Neural crest cell (in vitro differentiated cells): ENCODE results near the gene NXPH2. TPM values are rescaled to one million over a fixed set of nuclear protein-coding genes. Genes with fewer than 3 reads are reported as not detected.

Source experiments
- DNase-seq: peaks from one replicate; pipeline ENCODE4 v3.0.0; 2021; ENCODE audit warnings: low read depth, mixed read lengths, low spot score
- H3K27ac Mint-ChIP-seq: one replicate; pipeline ENCODE4 v1.8.0; 2021; ENCODE audit warnings: mild to moderate bottlenecking, mixed read lengths; ENCODE audit not compliant: unreplicated experiment
- H3K27me3 Mint-ChIP-seq: 2 replicates; pipeline ENCODE4 v1.8.0; 2021; ENCODE audit warnings: low read depth, mild to moderate bottlenecking, mixed read lengths
- H3K36me3 Mint-ChIP-seq: 2 replicates; pipeline ENCODE4 v1.8.0; 2021; ENCODE audit warnings: low read depth, mild to moderate bottlenecking, mixed read lengths
- H3K4me1 Mint-ChIP-seq: 2 replicates; pipeline ENCODE4 v1.8.0; 2021; ENCODE audit warnings: mixed read lengths
- H3K4me3 Mint-ChIP-seq: one replicate; pipeline ENCODE4 v1.8.0; 2021; ENCODE audit warnings: mild to moderate bottlenecking, mixed read lengths
- H3K9me3 Mint-ChIP-seq: 2 replicates; pipeline ENCODE4 v1.8.0; 2021; ENCODE audit warnings: mixed read lengths
- total RNA-seq: library from RNA; stranded (reverse); gene quantifications from 2 replicates; pipeline ENCODE4 v1.2.1, GENCODE V29; 2021
- TF ChIP-seq, protein P1 (sequence below): fragments of 200-600 bp; sonication (generic); conservative IDR thresholded peaks from 2 replicates; pipeline ENCODE4 v1.5.0; 2021; ENCODE audit warnings: antibody characterized with exemption, mild to moderate bottlenecking

The NXPH2 gene
- total RNA-seq, 1 donor from 2014 or later, result 3.6 TPM

DNA sequence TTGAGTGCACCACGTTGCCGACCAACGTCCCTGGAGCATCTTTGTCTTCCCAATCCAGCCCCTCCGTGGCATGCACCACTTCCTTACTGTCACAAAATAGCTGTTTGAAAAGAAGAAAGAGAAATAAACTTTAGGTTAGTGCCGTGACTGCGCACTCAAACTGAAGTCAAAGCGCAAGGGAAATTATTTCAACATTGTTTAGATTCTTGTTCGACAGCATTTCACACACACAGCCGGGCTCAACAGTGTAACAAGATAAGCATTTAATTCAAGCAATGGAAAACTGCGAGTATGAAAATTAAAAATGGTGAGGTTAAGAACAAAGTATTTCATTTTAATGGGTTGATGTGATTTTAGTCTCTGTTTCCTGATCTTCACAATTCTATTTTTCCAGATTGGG lies 108.6 kb downstream of the NXPH2 start:
- no peak for DNase-seq
- Mint-ChIP-seq H3K4me1 (no peaks in the 10 kb centered on the region), H3K4me3 (no peak overlapping the region), H3K27me3 (no peaks in the 10 kb centered on the region), H3K27ac (no peak overlapping the region), H3K9me3 (no peaks in the 10 kb centered on the region), H3K36me3 (no peaks in the 10 kb centered on the region)
- TF ChIP-seq, protein P1, sequence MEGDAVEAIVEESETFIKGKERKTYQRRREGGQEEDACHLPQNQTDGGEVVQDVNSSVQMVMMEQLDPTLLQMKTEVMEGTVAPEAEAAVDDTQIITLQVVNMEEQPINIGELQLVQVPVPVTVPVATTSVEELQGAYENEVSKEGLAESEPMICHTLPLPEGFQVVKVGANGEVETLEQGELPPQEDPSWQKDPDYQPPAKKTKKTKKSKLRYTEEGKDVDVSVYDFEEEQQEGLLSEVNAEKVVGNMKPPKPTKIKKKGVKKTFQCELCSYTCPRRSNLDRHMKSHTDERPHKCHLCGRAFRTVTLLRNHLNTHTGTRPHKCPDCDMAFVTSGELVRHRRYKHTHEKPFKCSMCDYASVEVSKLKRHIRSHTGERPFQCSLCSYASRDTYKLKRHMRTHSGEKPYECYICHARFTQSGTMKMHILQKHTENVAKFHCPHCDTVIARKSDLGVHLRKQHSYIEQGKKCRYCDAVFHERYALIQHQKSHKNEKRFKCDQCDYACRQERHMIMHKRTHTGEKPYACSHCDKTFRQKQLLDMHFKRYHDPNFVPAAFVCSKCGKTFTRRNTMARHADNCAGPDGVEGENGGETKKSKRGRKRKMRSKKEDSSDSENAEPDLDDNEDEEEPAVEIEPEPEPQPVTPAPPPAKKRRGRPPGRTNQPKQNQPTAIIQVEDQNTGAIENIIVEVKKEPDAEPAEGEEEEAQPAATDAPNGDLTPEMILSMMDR, result no peak

DNA sequence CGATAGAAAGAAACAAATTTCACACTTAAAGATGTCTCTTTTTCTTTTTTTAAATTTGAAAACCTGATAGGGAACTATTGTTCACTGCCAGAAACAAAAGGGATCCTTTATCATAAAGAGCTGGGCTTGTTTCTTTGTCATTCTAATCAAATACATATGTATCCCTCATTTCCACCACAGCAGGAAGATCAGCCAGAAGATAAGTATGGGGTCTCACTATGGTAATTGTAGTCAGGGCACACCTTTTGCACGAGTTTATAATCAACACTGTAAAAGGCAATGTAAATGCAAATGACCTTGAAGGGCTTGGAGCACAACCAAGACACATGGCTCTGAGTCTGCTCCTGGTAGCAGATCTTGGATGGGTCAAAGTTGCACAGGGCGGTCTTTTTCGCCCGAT lies 109.5 kb downstream of the NXPH2 start:
- TF ChIP-seq, protein P1, result no peak
- no peak for DNase-seq
- no peaks in the 10 kb centered on the region for H3K36me3 Mint-ChIP-seq
- H3K4me1 Mint-ChIP-seq, result no peaks in the 10 kb centered on the region
- H3K4me3 Mint-ChIP-seq, result no peak overlapping the region
- no peaks in the 10 kb centered on the region for H3K27me3 Mint-ChIP-seq
- no peak overlapping the region for H3K27ac Mint-ChIP-seq
- H3K9me3 Mint-ChIP-seq, result no peaks in the 10 kb centered on the region

- no peaks in the 10 kb centered on the region for H3K36me3 Mint-ChIP-seq
- H3K4me3 Mint-ChIP-seq, result no peak overlapping the region
- TF ChIP-seq, protein P1, result no peak
- H3K9me3 Mint-ChIP-seq, result no peaks in the 10 kb centered on the region
- no peak for DNase-seq
- peaks cover 1% of the 10 kb centered on the region for H3K4me1 Mint-ChIP-seq
- no peaks in the 10 kb centered on the region for H3K27me3 Mint-ChIP-seq
- no peak overlapping the region for H3K27ac Mint-ChIP-seq
Measured at GRCh38 chr2:138665937-138666336, 114.3 kb downstream of the NXPH2 start.

DNA sequence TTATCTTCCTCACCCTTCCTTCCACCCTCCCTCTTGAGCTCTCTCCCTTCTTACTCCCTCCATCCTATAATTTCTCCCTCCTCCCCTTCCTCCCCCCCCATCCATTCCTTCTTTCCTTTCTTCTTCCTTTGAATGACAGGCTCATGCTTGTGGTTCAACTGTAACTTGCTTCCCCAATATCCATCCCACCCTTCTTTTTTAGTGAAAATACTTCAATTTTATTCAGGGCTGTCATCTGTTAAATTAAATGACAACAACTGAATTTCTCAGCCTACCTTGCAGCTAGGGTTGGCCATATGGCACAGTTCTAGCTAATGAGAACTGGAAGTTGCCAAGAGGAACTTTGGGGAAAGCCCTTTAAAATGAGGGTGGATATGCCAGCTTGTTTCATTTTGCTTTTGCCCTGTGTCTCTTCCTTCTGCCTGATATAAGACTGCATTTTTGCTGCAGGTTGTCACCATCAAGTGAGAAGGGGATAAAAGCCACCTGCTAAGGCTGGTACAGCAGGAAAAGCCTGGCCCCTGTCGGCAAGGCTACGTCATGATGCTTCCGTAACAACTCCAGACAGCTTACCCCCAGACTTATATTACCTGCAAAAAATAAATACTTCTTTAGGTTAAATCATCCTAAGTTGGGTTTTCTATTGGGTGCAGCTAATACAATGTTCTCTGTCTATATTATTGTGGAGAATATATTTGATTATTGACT lies 121.8 kb downstream of the NXPH2 start:
- Mint-ChIP-seq H3K27ac (no peak overlapping the region), H3K9me3 (peaks cover 2% of the 10 kb centered on the region), H3K36me3 (no peaks in the 10 kb centered on the region), H3K4me1 (peaks cover 4% of the 10 kb centered on the region), H3K27me3 (no peaks in the 10 kb centered on the region), H3K4me3 (no peak overlapping the region)
- no peak for DNase-seq
- TF ChIP-seq, protein P1, result no peak

DNA sequence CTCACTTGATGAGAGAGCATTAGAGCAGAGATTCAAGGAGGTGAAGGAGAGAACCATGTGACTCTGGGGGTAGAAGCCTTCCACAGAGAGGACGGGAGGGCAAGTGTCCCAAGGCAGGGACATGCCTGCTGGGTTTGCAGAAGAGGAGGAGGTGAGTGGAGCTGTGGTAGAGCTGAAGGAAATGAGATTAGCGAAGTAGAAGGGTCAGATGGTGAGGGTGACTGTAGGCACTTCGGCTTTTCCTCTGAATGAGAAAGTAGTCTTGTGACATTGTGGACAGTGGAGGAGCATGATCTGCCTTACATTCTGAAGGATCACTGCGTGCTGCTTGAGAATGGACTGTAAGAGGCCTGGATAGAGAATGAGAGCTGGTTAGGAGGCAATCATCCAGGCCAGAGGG lies 126.0 kb downstream of the NXPH2 start:
- Mint-ChIP-seq H3K4me1 (no peaks in the 10 kb centered on the region), H3K4me3 (no peak overlapping the region), H3K27ac (no peak overlapping the region), H3K9me3 (peaks cover 2% of the 10 kb centered on the region), H3K27me3 (no peaks in the 10 kb centered on the region), H3K36me3 (no peaks in the 10 kb centered on the region)
- TF ChIP-seq, protein P1, result no peak
- no peak for DNase-seq
